ENCODE results near the gene GABBR2.

The GABBR2 gene

GRCh38 chr9:98241357-98242300 is 467.1 kb downstream of the GABBR2 start:
- no peak for DNase-seq

GRCh38 chr9:98240475-98240874 is 468.3 kb downstream of the GABBR2 start:
- no peak for DNase-seq
